Endothelial cell of umbilical vein (primary cell): ENCODE data around the gene ABCD3. TPM values are rescaled to one million over a fixed set of nuclear protein-coding genes. Genes with fewer than 3 reads are reported as not detected.

ENCODE experiments used
- BruUV-seq: library from RNA; stranded (reverse); fragments of 400-500 nt; replicated peaks from 2 replicates; lab custom pipeline; 2021; lab: Mats Ljungman, UMichigan
- CTCF ChIA-PET: fragments of 300-600, 350-600 bp; sonication (Branson Sonifier 250); formaldehyde crosslinking; loops from one replicate; lab custom pipeline; 2021; ENCODE audit warnings: antibody characterized with exemption, inconsistent platforms; lab: Charles Lee
- POLR2A ChIA-PET: fragments of 300-600, 350-600 bp; sonication (Branson Sonifier 250); formaldehyde crosslinking; loops from one replicate; lab custom pipeline; 2021; ENCODE audit warnings: antibody characterized with exemption, inconsistent platforms; lab: Charles Lee
- DNase-seq: peaks from one replicate; pipeline ENCODE4 v3.0.0-alpha.2; 2011; ENCODE audit warnings: low read depth, low spot score
- FAIRE-seq: peaks from 2 replicates; lab custom pipeline; 2011; peaks lifted over from hg19 to GRCh38; lab: Jason Lieb, UNC
- H2AFZ ChIP-seq: 2 replicates; pipeline ENCODE4 v1.6.0; 2012; ENCODE audit warnings: low read depth, low read length, control low read depth, inconsistent platforms
- H3K27ac ChIP-seq: 2 replicates; pipeline ENCODE4 v1.5.1; 2011; ENCODE audit warnings: low read depth, mild to moderate bottlenecking, control low read depth, low read length, moderate library complexity; ENCODE audit not compliant: insufficient read depth
- H3K27me3 ChIP-seq, 2 experiments: 2 replicates each; pipeline versions ENCODE4 v1.6.0 to v1.6.1; 2011; ENCODE audit warnings: low read length in 2 of 2, mixed read lengths in 1 of 2; ENCODE audit not compliant: control insufficient read depth in 2 of 2, insufficient read depth in 2 of 2
- H3K36me3 ChIP-seq, 2 experiments: 2 replicates in 1 of 2; 3 replicates in 1 of 2; pipeline ENCODE4 v1.5.1; 2011; ENCODE audit warnings: low read length in 2 of 2, mild to moderate bottlenecking in 1 of 2, moderate library complexity in 1 of 2; ENCODE audit not compliant: control insufficient read depth in 2 of 2, insufficient read depth in 2 of 2; ENCODE audit errors: extremely low read depth in 1 of 2
- H3K4me1 ChIP-seq: 3 replicates; pipeline ENCODE4 v1.5.1; 2011; ENCODE audit warnings: mild to moderate bottlenecking, low read length; ENCODE audit not compliant: control insufficient read depth, insufficient read depth; ENCODE audit errors: extremely low read depth
- H3K4me2 ChIP-seq: 2 replicates; pipeline ENCODE4 v1.6.1; 2011; ENCODE audit warnings: low read length, control low read depth, mixed read lengths; ENCODE audit not compliant: insufficient read depth
- H3K4me3 ChIP-seq, 3 experiments: fragments of 200-600 bp in 1 of 3; sonication (generic), shearing (Covaris generic) in 1 of 3; replicated peaks in 1 of 3; 2 replicates each; pipeline ENCODE4 v1.5.1; 2011 to 2016; ENCODE audit warnings: control low read depth in 3 of 3, low read length in 3 of 3, mild to moderate bottlenecking in 2 of 3, inconsistent platforms in 1 of 3, low read depth in 1 of 3, moderate library complexity in 1 of 3; ENCODE audit not compliant: insufficient read depth in 1 of 3
- H3K79me2 ChIP-seq: 2 replicates; pipeline ENCODE4 v1.6.0; 2012; ENCODE audit warnings: low read length, inconsistent platforms; ENCODE audit not compliant: control insufficient read depth, insufficient read depth
- H3K9ac ChIP-seq: replicated peaks from 2 replicates; pipeline ENCODE3; 2011; ENCODE audit warnings: low read length, control low read depth; ENCODE audit not compliant: insufficient read depth; ENCODE audit errors: extremely low read depth
- H3K9me1 ChIP-seq: replicated peaks from 3 replicates; pipeline ENCODE4 v1.6.0; 2011; ENCODE audit warnings: mild to moderate bottlenecking, low read length; ENCODE audit not compliant: control insufficient read depth, insufficient read depth; ENCODE audit errors: extremely low read depth
- H3K9me3 ChIP-seq: replicated peaks from 2 replicates; pipeline ENCODE4 v1.5.1; 2012; ENCODE audit warnings: low read length, inconsistent platforms; ENCODE audit not compliant: control insufficient read depth, insufficient read depth
- H4K20me1 ChIP-seq: replicated peaks from 2 replicates; pipeline ENCODE3; 2011; ENCODE audit warnings: mild to moderate bottlenecking, low read length; ENCODE audit not compliant: control insufficient read depth, insufficient read depth; ENCODE audit errors: extremely low read depth
- EZH2 ChIP-seq: IDR thresholded peaks from 2 replicates; pipeline ENCODE4 v1.6.1; 2012; ENCODE audit warnings: borderline replicate concordance, low read depth, mild to moderate bottlenecking, moderate library complexity, low read length, inconsistent platforms; ENCODE audit not compliant: severe bottlenecking
- FOS ChIP-seq: IDR thresholded peaks from 2 replicates; pipeline ENCODE4 v1.6.1; 2011; ENCODE audit warnings: mild to moderate bottlenecking, low read length, moderate library complexity, borderline replicate concordance; ENCODE audit not compliant: insufficient read depth
- JUN ChIP-seq: IDR thresholded peaks from 2 replicates; pipeline ENCODE4 v1.6.1; 2011; ENCODE audit warnings: borderline replicate concordance, low read depth; ENCODE audit not compliant: insufficient read length, insufficient read depth
- MAX ChIP-seq: IDR thresholded peaks from 2 replicates; pipeline ENCODE4 v1.6.1; 2011; ENCODE audit not compliant: insufficient read depth, insufficient read length
- MYC ChIP-seq: IDR thresholded peaks from one replicate; pipeline ENCODE4 v1.6.1; 2011; ENCODE audit warnings: mild to moderate bottlenecking, low read depth, low read length
- POLR2A ChIP-seq: IDR thresholded peaks from 2 replicates; pipeline ENCODE4 v1.6.1; 2012; ENCODE audit warnings: low read depth, mild to moderate bottlenecking, control low read depth, low read length
- POLR2AphosphoS5 ChIP-seq: IDR thresholded peaks from 2 replicates; pipeline ENCODE4 v1.6.1; 2012; ENCODE audit warnings: low read depth, mild to moderate bottlenecking, control low read depth, low read length, moderate library complexity; ENCODE audit not compliant: insufficient read depth
- dilution Hi-C: fragments of 300-500 bp; cut with MboI; formaldehyde crosslinking; loops from one replicate; pipeline ENCODE4 v1.15.0; 2019; ENCODE audit warnings: low sequenced_read_pairs; ENCODE audit not compliant: extremely low pct_ligation_motif_present
- intact Hi-C: fragments of 100-400 bp; cut with micrococcal nuclease; formaldehyde crosslinking; loops from one replicate; pipeline ENCODE4 v1.10.0; 2022
- polyA plus RNA-seq, 4 experiments: library from polyadenylated mRNA; depleted of rRNA in 3 of 4; stranded (reverse) in 3 of 4; unstranded in 1 of 4; fragments of >200 nt; gene quantifications; 2 replicates each; pipeline versions ENCODE4 v1.2.1 to v1.2.3, GENCODE V29; 2011 to 2012; ENCODE audit warnings: missing spikeins in 1 of 4
- total RNA-seq: library from RNA; stranded (reverse); gene quantifications from 2 replicates; pipeline ENCODE4 v1.2.3, GENCODE V29; 2021
- TF ChIP-seq, protein P1 (sequence below), 2 donors: IDR thresholded peaks; 1 replicate in 1 of 2; 2 replicates in 1 of 2; pipeline ENCODE4 v1.5.1; 2011; ENCODE audit warnings: low read length in 2 of 2, mild to moderate bottlenecking in 2 of 2, moderate library complexity in 2 of 2, control low read depth in 1 of 2, inconsistent platforms in 1 of 2, low read depth in 1 of 2; ENCODE audit not compliant: insufficient read depth in 1 of 2; ENCODE audit errors: extremely low read depth in 1 of 2

Gene ABCD3
- total and polyA plus RNA-seq, 2 donors (not counting 3 experiments of a cell fraction or from before 2014, with no cell fraction given) = 6.3 to 31.6 TPM

DNA sequence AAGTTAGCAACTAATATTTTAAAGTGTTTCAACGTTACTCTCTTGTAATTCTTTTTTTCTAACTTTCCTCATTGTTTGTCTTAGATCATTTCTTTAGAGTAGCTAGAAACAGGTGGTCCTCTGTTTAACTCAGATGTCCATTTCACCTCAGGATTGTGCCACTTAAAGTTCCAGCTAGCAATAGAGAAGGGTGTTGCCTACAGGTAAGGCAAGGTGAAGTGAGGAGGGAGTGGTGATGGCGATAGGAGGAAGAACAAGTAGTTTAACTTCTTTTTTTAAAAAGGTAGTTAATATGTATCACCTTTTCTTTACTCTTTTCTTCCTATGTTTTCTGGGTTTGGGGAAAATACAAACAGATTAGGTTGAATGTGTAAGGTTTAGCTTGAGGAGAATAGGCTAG, 44.4 kb downstream of the ABCD3 start:
- Histone ChIP-seq H3K79me2 (no peaks in the 10 kb centered on the region), H3K9me3 (no peaks in the 10 kb centered on the region), H2AFZ (no peak overlapping the region), H3K4me3 (no peak overlapping the region), H3K4me1 (no peaks in the 10 kb centered on the region), H3K27ac (no peak overlapping the region), H3K9me1 (no peaks in the 10 kb centered on the region), H3K4me2 (no peak overlapping the region), H3K36me3 (no peaks in the 10 kb centered on the region), H4K20me1 (no peaks in the 10 kb centered on the region), H3K27me3 (no peaks in the 10 kb centered on the region), H3K9ac (no peak overlapping the region)
- intact Hi-C loops = loop anchor here (1.0 to 5.0 kb wide), 3 partner anchors 110 to 436 kb away; no protein-coding TSS in a partner anchor
- dilution Hi-C loops = no loop called here
- no TSS peak for BruUV-seq
- TF ChIP-seq FOS = no peak
- TF ChIP-seq MAX = no peak
- no peak for TF ChIP-seq MYC
- no peak for TF ChIP-seq JUN
- TF ChIP-seq EZH2 = no peak
- TF ChIP-seq POLR2AphosphoS5 = no peak
- TF ChIP-seq, protein P1, sequence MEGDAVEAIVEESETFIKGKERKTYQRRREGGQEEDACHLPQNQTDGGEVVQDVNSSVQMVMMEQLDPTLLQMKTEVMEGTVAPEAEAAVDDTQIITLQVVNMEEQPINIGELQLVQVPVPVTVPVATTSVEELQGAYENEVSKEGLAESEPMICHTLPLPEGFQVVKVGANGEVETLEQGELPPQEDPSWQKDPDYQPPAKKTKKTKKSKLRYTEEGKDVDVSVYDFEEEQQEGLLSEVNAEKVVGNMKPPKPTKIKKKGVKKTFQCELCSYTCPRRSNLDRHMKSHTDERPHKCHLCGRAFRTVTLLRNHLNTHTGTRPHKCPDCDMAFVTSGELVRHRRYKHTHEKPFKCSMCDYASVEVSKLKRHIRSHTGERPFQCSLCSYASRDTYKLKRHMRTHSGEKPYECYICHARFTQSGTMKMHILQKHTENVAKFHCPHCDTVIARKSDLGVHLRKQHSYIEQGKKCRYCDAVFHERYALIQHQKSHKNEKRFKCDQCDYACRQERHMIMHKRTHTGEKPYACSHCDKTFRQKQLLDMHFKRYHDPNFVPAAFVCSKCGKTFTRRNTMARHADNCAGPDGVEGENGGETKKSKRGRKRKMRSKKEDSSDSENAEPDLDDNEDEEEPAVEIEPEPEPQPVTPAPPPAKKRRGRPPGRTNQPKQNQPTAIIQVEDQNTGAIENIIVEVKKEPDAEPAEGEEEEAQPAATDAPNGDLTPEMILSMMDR (IDR thresholded peaks at IDR 0.05; ENCODE audit: extremely low read depth in 1 of 2, insufficient read depth in 1 of 2, low read depth in 1 of 2, low read length in 2 of 2) = no peak
- no peak for TF ChIP-seq POLR2A
- no peak for FAIRE-seq
- DNase-seq = no peak
- ChIA-PET POLR2A (no interaction called here), CTCF (interaction anchor here (1.0 to 4.5 kb wide), 9 partner anchors 13 to 437 kb away, joined by 3 to 57 read pairs (median 11); no protein-coding TSS in a partner anchor)
